OCI-LY7 (cell line): Measurements from ENCODE around the gene ZNF423. TPM values are rescaled to one million over a fixed set of nuclear protein-coding genes. Genes with fewer than 3 reads are reported as not detected.

Source experiments
- BruUV-seq: library from RNA; stranded (reverse); fragments of 400-500 nt; replicated peaks from 2 replicates; lab custom pipeline; 2021; lab: Mats Ljungman, UMichigan
- CTCF ChIA-PET: fragments of 300-600 bp; sonication (Branson Sonifier 250); formaldehyde crosslinking; loops from one replicate; lab custom pipeline; 2022; ENCODE audit warnings: antibody characterized with exemption; ENCODE audit not compliant: unreplicated experiment; lab: Charles Lee
- POLR2A ChIA-PET: fragments of 300-600 bp; sonication (Branson Sonifier 250); formaldehyde crosslinking; loops from one replicate; lab custom pipeline; 2022; ENCODE audit warnings: antibody characterized with exemption; lab: Charles Lee
- DNase-seq: peaks from one replicate; pipeline ENCODE4 v3.0.0-alpha.2; 2015; ENCODE audit warnings: low spot score
- H2AFZ ChIP-seq: fragments of 200-600 bp; sonication (generic), shearing (Covaris generic); 2 replicates; pipeline ENCODE4 v1.6.1; 2014; ENCODE audit warnings: mild to moderate bottlenecking, antibody characterized with exemption, low read length, moderate library complexity
- H3K27ac ChIP-seq: fragments of 200-600 bp; sonication (generic); 2 replicates; pipeline ENCODE4 v1.5.1; 2014; ENCODE audit warnings: mixed run types, low read depth, mild to moderate bottlenecking, moderate library complexity, low read length, inconsistent platforms; ENCODE audit not compliant: poor library complexity, severe bottlenecking
- H3K36me3 ChIP-seq: fragments of 200-600 bp; sonication (generic); 2 replicates; pipeline ENCODE4 v1.6.1; 2014; ENCODE audit warnings: mild to moderate bottlenecking, antibody characterized with exemption, low read length, moderate library complexity, mixed read lengths; ENCODE audit not compliant: insufficient read depth
- H3K4me1 ChIP-seq: fragments of 200-600 bp; sonication (generic); 2 replicates; pipeline ENCODE4 v1.5.1; 2014; ENCODE audit warnings: mild to moderate bottlenecking, low read length; ENCODE audit not compliant: insufficient read depth, poor library complexity, severe bottlenecking
- H3K4me2 ChIP-seq: fragments of 200-600 bp; sonication (generic); 2 replicates; pipeline ENCODE4 v1.6.1; 2014; ENCODE audit warnings: mild to moderate bottlenecking, low read length
- H3K4me3 ChIP-seq: fragments of 200-600 bp; sonication (generic); 2 replicates; pipeline ENCODE4 v1.5.1; 2014; ENCODE audit warnings: mild to moderate bottlenecking, low read depth, low read length; ENCODE audit not compliant: poor library complexity, severe bottlenecking
- H3K79me2 ChIP-seq: fragments of 200-600 bp; sonication (generic); 2 replicates; pipeline ENCODE4 v1.6.1; 2016; ENCODE audit warnings: low read depth, mild to moderate bottlenecking, low read length, moderate library complexity, mixed read lengths; ENCODE audit not compliant: insufficient read depth
- H3K9me2 ChIP-seq: fragments of 200-600 bp; sonication (generic); 2 replicates; pipeline ENCODE4 v1.6.1; 2016; ENCODE audit warnings: mild to moderate bottlenecking, low read length, mixed read lengths; ENCODE audit not compliant: insufficient read depth
- H3K9me3 ChIP-seq: fragments of 200-600 bp; sonication (generic); 2 replicates; pipeline ENCODE4 v1.6.1; 2014; ENCODE audit warnings: mild to moderate bottlenecking, mixed run types, low read length, mixed read lengths
- H4K20me1 ChIP-seq: fragments of 200-600 bp; sonication (generic); 2 replicates; pipeline ENCODE4 v1.6.1; 2014; ENCODE audit warnings: mild to moderate bottlenecking, antibody characterized with exemption, low read length, moderate library complexity, mixed read lengths; ENCODE audit not compliant: insufficient read depth
- EZH2phosphoT487 ChIP-seq: fragments of 200-600 bp; sonication (generic); IDR thresholded peaks from 2 replicates; pipeline ENCODE4 v1.6.1; 2018; ENCODE audit warnings: low read depth, borderline replicate concordance, mild to moderate bottlenecking, mixed run types, antibody characterized with exemption, low read length, moderate library complexity, mixed read lengths
- intact Hi-C: fragments of 100-400 bp; cut with micrococcal nuclease; formaldehyde crosslinking; loops from one replicate; pipeline ENCODE4 v1.10.0; 2022; ENCODE audit not compliant: unreplicated experiment
- total RNA-seq, 2 experiments: library from RNA; depleted of rRNA in 1 of 2; stranded (reverse); fragments of >200 nt in 1 of 2; shearing (Covaris generic) in 1 of 2; gene quantifications; 2 replicates each; pipeline ENCODE4 v1.2.3, GENCODE V29; 2014 to 2022
- TF ChIP-seq, protein P1 (sequence below): fragments of 200-600 bp; sonication (generic); conservative IDR thresholded peaks from 2 replicates; pipeline ENCODE4 v1.5.1; 2014; ENCODE audit warnings: mild to moderate bottlenecking, antibody characterized with exemption, low read length, moderate library complexity, mixed read lengths

The ZNF423 gene
- total RNA-seq, 2 experiments from 2014 or later, result 0.09 to 0.13 TPM

GRCh38 chr16:49485663-49486062 lies 370.2 kb downstream of the ZNF423 start:
- TF ChIP-seq, protein P1, sequence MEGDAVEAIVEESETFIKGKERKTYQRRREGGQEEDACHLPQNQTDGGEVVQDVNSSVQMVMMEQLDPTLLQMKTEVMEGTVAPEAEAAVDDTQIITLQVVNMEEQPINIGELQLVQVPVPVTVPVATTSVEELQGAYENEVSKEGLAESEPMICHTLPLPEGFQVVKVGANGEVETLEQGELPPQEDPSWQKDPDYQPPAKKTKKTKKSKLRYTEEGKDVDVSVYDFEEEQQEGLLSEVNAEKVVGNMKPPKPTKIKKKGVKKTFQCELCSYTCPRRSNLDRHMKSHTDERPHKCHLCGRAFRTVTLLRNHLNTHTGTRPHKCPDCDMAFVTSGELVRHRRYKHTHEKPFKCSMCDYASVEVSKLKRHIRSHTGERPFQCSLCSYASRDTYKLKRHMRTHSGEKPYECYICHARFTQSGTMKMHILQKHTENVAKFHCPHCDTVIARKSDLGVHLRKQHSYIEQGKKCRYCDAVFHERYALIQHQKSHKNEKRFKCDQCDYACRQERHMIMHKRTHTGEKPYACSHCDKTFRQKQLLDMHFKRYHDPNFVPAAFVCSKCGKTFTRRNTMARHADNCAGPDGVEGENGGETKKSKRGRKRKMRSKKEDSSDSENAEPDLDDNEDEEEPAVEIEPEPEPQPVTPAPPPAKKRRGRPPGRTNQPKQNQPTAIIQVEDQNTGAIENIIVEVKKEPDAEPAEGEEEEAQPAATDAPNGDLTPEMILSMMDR, result no peak
- no peak for TF ChIP-seq EZH2phosphoT487
- Histone ChIP-seq H3K27ac (no peak overlapping the region), H3K4me1 (peaks cover 51% of the 10 kb centered on the region), H3K9me2 (no peaks in the 10 kb centered on the region), H3K9me3 (no peaks in the 10 kb centered on the region), H3K4me3 (no peak overlapping the region), H3K4me2 (no peak overlapping the region), H3K79me2 (no peaks in the 10 kb centered on the region), H2AFZ (no peak overlapping the region), H3K36me3 (no peaks in the 10 kb centered on the region), H4K20me1 (no peaks in the 10 kb centered on the region)
- DNase-seq, result no peak
- BruUV-seq, result no TSS peak
- intact Hi-C loops, result no loop called here
- CTCF ChIA-PET, result no interaction called here
- POLR2A ChIA-PET, result interaction anchor here (1.0 kb wide), 1 partner anchor 35 kb away, joined by 3 read pairs; no protein-coding TSS in a partner anchor

DNA sequence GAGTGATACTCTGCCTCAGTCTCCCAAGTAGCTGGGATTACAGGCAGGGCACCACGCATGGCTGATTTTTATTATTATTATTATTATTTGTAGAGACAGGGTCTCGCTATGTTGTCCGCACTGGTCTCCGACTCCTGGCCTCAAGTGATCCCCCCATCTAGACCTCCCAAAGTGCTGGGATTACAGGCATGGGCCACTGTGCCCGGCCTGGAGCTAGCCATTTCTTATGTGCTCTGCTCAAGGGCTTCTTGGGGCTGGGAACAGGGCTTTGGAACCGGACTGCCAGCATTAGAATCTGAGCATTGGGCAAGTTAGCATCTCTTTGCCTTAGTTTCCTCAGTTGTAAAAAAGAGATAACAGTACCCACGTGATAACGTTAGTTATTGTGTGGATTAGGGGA lies 371.0 kb downstream of the ZNF423 start:
- Histone ChIP-seq H3K9me2 (no peaks in the 10 kb centered on the region), H3K79me2 (no peaks in the 10 kb centered on the region), H2AFZ (peak overlapping the region; percentile 74; the same call in 1 of the 2 replicates), H3K27ac (no peak overlapping the region), H3K9me3 (no peaks in the 10 kb centered on the region), H3K4me2 (peak overlapping the region; percentile 73), H3K36me3 (no peaks in the 10 kb centered on the region), H4K20me1 (no peaks in the 10 kb centered on the region), H3K4me3 (peak overlapping the region; percentile 50), H3K4me1 (peaks cover 48% of the 10 kb centered on the region)
- ChIA-PET POLR2A (interaction anchor here (0.6 to 1.7 kb wide), 3 partner anchors 14 to 186 kb away, joined by 3 to 8 read pairs (median 3); no protein-coding TSS in a partner anchor), CTCF (no interaction called here)
- no peak for TF ChIP-seq EZH2phosphoT487
- TF ChIP-seq, protein P1, result no peak
- intact Hi-C loops, result no loop called here
- no TSS peak for BruUV-seq
- DNase-seq, result no peak

GRCh38 chr16:49484451-49484849 lies 371.5 kb downstream of the ZNF423 start:
- ChIA-PET CTCF (no interaction called here), POLR2A (interaction anchor here (0.6 to 1.7 kb wide), 6 partner anchors 11 to 842 kb away, joined by 3 to 8 read pairs (median 3); no protein-coding TSS in a partner anchor)
- Histone ChIP-seq H3K4me2 (peak overlapping the region; percentile 73), H3K27ac (peak overlapping the region; percentile 21), H3K4me3 (peak overlapping the region; percentile 50), H3K9me3 (no peaks in the 10 kb centered on the region), H3K9me2 (no peaks in the 10 kb centered on the region), H4K20me1 (no peaks in the 10 kb centered on the region), H3K4me1 (peaks cover 43% of the 10 kb centered on the region), H2AFZ (peak overlapping the region; percentile 74; the same call in 1 of the 2 replicates), H3K79me2 (no peaks in the 10 kb centered on the region), H3K36me3 (no peaks in the 10 kb centered on the region)
- TF ChIP-seq, protein P1, result no peak
- TF ChIP-seq EZH2phosphoT487, result no peak
- no TSS peak for BruUV-seq
- intact Hi-C loops, result no loop called here
- peak; percentile 81 for DNase-seq
